Neural cell (in vitro differentiated cells): ENCODE measurements around the gene UFD1. TPM values are rescaled to one million over a fixed set of nuclear protein-coding genes. Genes with fewer than 3 reads are reported as not detected.

Experiments used
- H2AFZ ChIP-seq: fragments of 200-600, 300-800 bp; sonication (generic), shearing (Covaris generic); 2 replicates; pipeline ENCODE4 v1.6.0; 2014; ENCODE audit warnings: low read depth, mild to moderate bottlenecking, antibody characterized with exemption, low read length, moderate library complexity
- H3F3A ChIP-seq: fragments of 200-600 bp; shearing (Covaris generic); 2 replicates; pipeline ENCODE4 v1.6.1; 2016; ENCODE audit warnings: mild to moderate bottlenecking, moderate library complexity, mixed read lengths, antibody characterized with exemption, low read length; ENCODE audit not compliant: insufficient read depth, poor library complexity, severe bottlenecking
- H3K27ac ChIP-seq: fragments of 200-600, 300-800 bp; sonication (generic), shearing (Covaris generic); 2 replicates; pipeline ENCODE4 v1.5.1; 2014; ENCODE audit warnings: mild to moderate bottlenecking, low read length, moderate library complexity
- H3K27me3 ChIP-seq: fragments of 300-800, 200-600 bp; sonication (generic), shearing (Covaris generic); 2 replicates; pipeline ENCODE4 v1.6.0; 2014; ENCODE audit warnings: mild to moderate bottlenecking, low read depth, low read length, moderate library complexity; ENCODE audit not compliant: insufficient read depth
- H3K36me3 ChIP-seq: fragments of 300-800, 200-600 bp; sonication (generic), shearing (Covaris generic); 2 replicates; pipeline ENCODE4 v1.5.1; 2014; ENCODE audit warnings: mild to moderate bottlenecking, antibody characterized with exemption, low read length, moderate library complexity; ENCODE audit not compliant: insufficient read depth
- H3K4me2 ChIP-seq: fragments of 300-800, 200-600 bp; sonication (generic), shearing (Covaris generic); 2 replicates; pipeline ENCODE4 v1.6.0; 2014; ENCODE audit warnings: mild to moderate bottlenecking, low read length
- H3K4me3 ChIP-seq: fragments of 300-800, 200-600 bp; sonication (generic), shearing (Covaris generic); 2 replicates; pipeline ENCODE4 v1.5.1; 2014; ENCODE audit warnings: mild to moderate bottlenecking, low read length, moderate library complexity
- H3K79me2 ChIP-seq: fragments of 200-600 bp; shearing (Covaris generic); replicated peaks from 2 replicates; pipeline ENCODE4 v1.6.0; 2014; ENCODE audit warnings: mild to moderate bottlenecking, low read length, moderate library complexity; ENCODE audit not compliant: insufficient read depth
- H3K9ac ChIP-seq: fragments of 300-800, 200-600 bp; sonication (generic), shearing (Covaris generic); 2 replicates; pipeline ENCODE4 v1.6.1; 2016; ENCODE audit warnings: mild to moderate bottlenecking, low read length, mixed read lengths
- H3K9me2 ChIP-seq: fragments of 200-600 bp; shearing (Covaris generic); 2 replicates; pipeline ENCODE4 v1.6.1; 2016; ENCODE audit warnings: mild to moderate bottlenecking, low read length, mixed read lengths; ENCODE audit not compliant: insufficient read depth
- H3K9me3 ChIP-seq: fragments of 200-600, 300-800 bp; sonication (generic), shearing (Covaris generic); 2 replicates; pipeline ENCODE4 v1.6.1; 2016; ENCODE audit warnings: mild to moderate bottlenecking, mixed run types, low read length, moderate library complexity, mixed read lengths
- H4K20me1 ChIP-seq: fragments of 200-600 bp; shearing (Covaris generic); 2 replicates; pipeline ENCODE4 v1.6.1; 2016; ENCODE audit warnings: mild to moderate bottlenecking, mixed run types; ENCODE audit not compliant: insufficient read depth
- EP300 ChIP-seq: fragments of 450-650 bp; conservative IDR thresholded peaks from 2 replicates; pipeline ENCODE4 v1.6.1; 2014; ENCODE audit warnings: antibody characterized with exemption, mild to moderate bottlenecking, moderate library complexity; ENCODE audit not compliant: poor library complexity, severe bottlenecking
- EZH2 ChIP-seq: fragments of 200-600, 300-800 bp; shearing (Covaris generic), sonication (generic); IDR thresholded peaks from 2 replicates; pipeline ENCODE4 v1.6.1; 2014; ENCODE audit warnings: antibody characterized with exemption, low read length, borderline replicate concordance, mild to moderate bottlenecking; ENCODE audit not compliant: insufficient read depth, poor library complexity, severe bottlenecking
- MXI1 ChIP-seq: fragments of 450-650 bp; conservative IDR thresholded peaks from 2 replicates; pipeline ENCODE4 v1.6.1; 2014; ENCODE audit warnings: antibody characterized with exemption, mild to moderate bottlenecking; ENCODE audit not compliant: poor library complexity, severe bottlenecking
- POLR2AphosphoS5 ChIP-seq: IDR thresholded peaks from 2 replicates; pipeline ENCODE4 v1.6.1; 2012
- RAD21 ChIP-seq: fragments of 450-650 bp; conservative IDR thresholded peaks from 2 replicates; pipeline ENCODE4 v1.6.1; 2014; ENCODE audit warnings: antibody characterized with exemption, mild to moderate bottlenecking, moderate library complexity
- SMC3 ChIP-seq: fragments of 450-650 bp; conservative IDR thresholded peaks from 2 replicates; pipeline ENCODE4 v1.6.1; 2014; ENCODE audit warnings: antibody characterized with exemption, mild to moderate bottlenecking, moderate library complexity; ENCODE audit not compliant: poor library complexity
- TAF1 ChIP-seq: IDR thresholded peaks from 2 replicates; pipeline ENCODE4 v1.6.1; 2012; ENCODE audit warnings: low read depth
- polyA plus RNA-seq: library from polyadenylated mRNA; depleted of rRNA; stranded (reverse); fragments of >200 nt; gene quantifications from 2 replicates; pipeline ENCODE4 v1.2.3, GENCODE V29; 2014
- TF ChIP-seq, protein P1 (sequence below): IDR thresholded peaks from 2 replicates; pipeline ENCODE4 v1.6.1; 2012; ENCODE audit warnings: borderline replicate concordance
- TF ChIP-seq, protein P2 (sequence below): fragments of 450-650 bp; IDR thresholded peaks from 2 replicates; pipeline ENCODE4 v1.5.1; 2014; ENCODE audit warnings: antibody characterized with exemption, mild to moderate bottlenecking, moderate library complexity; ENCODE audit not compliant: poor library complexity, severe bottlenecking

Gene UFD1
- polyA plus RNA-seq, 1 donor from 2014 or later, result 56.9 TPM

GRCh38 chr22:19460036-19460435, 19.0 kb downstream of the UFD1 start:
- H4K20me1 ChIP-seq, result no peaks in the 10 kb centered on the region
- no peak overlapping the region for H2AFZ ChIP-seq
- H3K4me2 ChIP-seq, result no peak overlapping the region
- H3K27me3 ChIP-seq, result no peaks in the 10 kb centered on the region
- no peaks in the 10 kb centered on the region for H3K9me3 ChIP-seq
- H3K27ac ChIP-seq, result no peak overlapping the region
- no peaks in the 10 kb centered on the region for H3F3A ChIP-seq
- H3K9ac ChIP-seq, result no peak overlapping the region
- no peaks in the 10 kb centered on the region for H3K79me2 ChIP-seq
- H3K9me2 ChIP-seq, result no peaks in the 10 kb centered on the region
- H3K36me3 ChIP-seq, result peaks cover 7% of the 10 kb centered on the region
- no peak overlapping the region for H3K4me3 ChIP-seq
- no peak for TF ChIP-seq EP300
- no peak for TF ChIP-seq SMC3
- TF ChIP-seq, protein P1, sequence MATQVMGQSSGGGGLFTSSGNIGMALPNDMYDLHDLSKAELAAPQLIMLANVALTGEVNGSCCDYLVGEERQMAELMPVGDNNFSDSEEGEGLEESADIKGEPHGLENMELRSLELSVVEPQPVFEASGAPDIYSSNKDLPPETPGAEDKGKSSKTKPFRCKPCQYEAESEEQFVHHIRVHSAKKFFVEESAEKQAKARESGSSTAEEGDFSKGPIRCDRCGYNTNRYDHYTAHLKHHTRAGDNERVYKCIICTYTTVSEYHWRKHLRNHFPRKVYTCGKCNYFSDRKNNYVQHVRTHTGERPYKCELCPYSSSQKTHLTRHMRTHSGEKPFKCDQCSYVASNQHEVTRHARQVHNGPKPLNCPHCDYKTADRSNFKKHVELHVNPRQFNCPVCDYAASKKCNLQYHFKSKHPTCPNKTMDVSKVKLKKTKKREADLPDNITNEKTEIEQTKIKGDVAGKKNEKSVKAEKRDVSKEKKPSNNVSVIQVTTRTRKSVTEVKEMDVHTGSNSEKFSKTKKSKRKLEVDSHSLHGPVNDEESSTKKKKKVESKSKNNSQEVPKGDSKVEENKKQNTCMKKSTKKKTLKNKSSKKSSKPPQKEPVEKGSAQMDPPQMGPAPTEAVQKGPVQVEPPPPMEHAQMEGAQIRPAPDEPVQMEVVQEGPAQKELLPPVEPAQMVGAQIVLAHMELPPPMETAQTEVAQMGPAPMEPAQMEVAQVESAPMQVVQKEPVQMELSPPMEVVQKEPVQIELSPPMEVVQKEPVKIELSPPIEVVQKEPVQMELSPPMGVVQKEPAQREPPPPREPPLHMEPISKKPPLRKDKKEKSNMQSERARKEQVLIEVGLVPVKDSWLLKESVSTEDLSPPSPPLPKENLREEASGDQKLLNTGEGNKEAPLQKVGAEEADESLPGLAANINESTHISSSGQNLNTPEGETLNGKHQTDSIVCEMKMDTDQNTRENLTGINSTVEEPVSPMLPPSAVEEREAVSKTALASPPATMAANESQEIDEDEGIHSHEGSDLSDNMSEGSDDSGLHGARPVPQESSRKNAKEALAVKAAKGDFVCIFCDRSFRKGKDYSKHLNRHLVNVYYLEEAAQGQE, result no peak
- no peak for TF ChIP-seq POLR2AphosphoS5
- TF ChIP-seq EZH2, result no peak
- no peak for TF ChIP-seq TAF1
- TF ChIP-seq MXI1, result no peak
- TF ChIP-seq, protein P2, sequence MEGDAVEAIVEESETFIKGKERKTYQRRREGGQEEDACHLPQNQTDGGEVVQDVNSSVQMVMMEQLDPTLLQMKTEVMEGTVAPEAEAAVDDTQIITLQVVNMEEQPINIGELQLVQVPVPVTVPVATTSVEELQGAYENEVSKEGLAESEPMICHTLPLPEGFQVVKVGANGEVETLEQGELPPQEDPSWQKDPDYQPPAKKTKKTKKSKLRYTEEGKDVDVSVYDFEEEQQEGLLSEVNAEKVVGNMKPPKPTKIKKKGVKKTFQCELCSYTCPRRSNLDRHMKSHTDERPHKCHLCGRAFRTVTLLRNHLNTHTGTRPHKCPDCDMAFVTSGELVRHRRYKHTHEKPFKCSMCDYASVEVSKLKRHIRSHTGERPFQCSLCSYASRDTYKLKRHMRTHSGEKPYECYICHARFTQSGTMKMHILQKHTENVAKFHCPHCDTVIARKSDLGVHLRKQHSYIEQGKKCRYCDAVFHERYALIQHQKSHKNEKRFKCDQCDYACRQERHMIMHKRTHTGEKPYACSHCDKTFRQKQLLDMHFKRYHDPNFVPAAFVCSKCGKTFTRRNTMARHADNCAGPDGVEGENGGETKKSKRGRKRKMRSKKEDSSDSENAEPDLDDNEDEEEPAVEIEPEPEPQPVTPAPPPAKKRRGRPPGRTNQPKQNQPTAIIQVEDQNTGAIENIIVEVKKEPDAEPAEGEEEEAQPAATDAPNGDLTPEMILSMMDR, result no peak
- no peak for TF ChIP-seq RAD21

GRCh38 chr22:19457828-19458428, 21.1 kb downstream of the UFD1 start:
- H3K36me3 ChIP-seq, result peaks cover 9% of the 10 kb centered on the region
- H2AFZ ChIP-seq, result no peak overlapping the region
- H3K27ac ChIP-seq, result no peak overlapping the region
- no peak overlapping the region for H3K4me3 ChIP-seq
- no peak overlapping the region for H3K9ac ChIP-seq
- H3K9me3 ChIP-seq, result no peaks in the 10 kb centered on the region
- no peaks in the 10 kb centered on the region for H4K20me1 ChIP-seq
- no peaks in the 10 kb centered on the region for H3K27me3 ChIP-seq
- H3K4me2 ChIP-seq, result no peak overlapping the region
- H3F3A ChIP-seq, result no peaks in the 10 kb centered on the region
- H3K9me2 ChIP-seq, result no peaks in the 10 kb centered on the region
- TF ChIP-seq SMC3, result no peak
- TF ChIP-seq, protein P2, result no peak
- TF ChIP-seq EZH2, result no peak
- TF ChIP-seq, protein P1, result no peak
- H3K79me2 ChIP-seq, result no peaks in the 10 kb centered on the region
